ENCODE results near the gene FKBP9.
"Not testable (repeated sequence)": the region's sequence is repeated elsewhere in the genome, so short reads cannot be mapped to it uniquely, and the experiment has no call there.

Gene FKBP9

DNA sequence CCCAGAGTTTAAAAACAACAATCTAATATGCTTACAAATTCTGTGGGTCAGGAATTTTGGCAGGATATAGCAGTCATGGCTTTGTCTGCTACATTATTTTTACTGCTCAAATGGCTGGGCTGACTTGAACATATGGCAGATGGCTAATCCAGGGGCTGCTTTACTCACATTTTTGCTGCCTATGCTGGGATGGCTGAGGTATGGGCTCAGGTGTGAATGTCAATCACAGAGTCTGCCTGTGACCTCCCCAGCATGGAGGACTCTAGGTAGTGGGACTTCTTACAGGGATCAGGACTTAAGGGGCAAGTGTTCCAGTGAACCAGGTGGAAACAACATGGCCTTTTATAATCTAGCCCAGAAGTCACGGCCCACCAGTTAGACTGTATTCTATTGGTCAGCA lies 4.4 kb upstream of the FKBP9 start:
- H3K4me3 ChIP-seq (ENCODE audit: low read depth, low read length): no peak overlapping the region

GRCh38 chr7:32958046-32959025 lies 1.1 kb downstream of the FKBP9 start:
- peak overlapping the region; percentile 63 for H3K4me3 ChIP-seq (ENCODE audit: low read depth, low read length)

DNA sequence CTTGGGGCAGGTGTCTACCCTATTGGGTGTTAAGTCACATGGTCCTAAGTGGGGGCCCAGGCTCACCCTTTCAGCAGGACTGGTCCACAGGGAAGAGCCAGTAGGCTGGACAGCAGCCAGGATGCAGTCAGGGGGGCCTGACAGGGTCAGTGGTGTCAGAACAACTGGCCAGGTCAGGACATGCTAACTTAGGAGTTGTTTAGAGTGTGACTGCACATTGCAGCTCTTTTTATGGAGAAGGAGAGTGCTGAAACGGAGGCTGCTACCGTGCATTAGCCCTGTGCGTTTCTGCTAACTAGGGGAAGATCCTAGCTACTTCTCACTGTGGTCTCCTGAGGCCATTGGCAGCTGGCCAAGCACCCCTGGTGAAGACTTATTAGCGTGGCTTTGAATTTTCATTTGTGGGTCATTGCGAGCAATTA lies 6.7 kb downstream of the FKBP9 start:
- H3K4me3 ChIP-seq (ENCODE audit: low read depth, low read length): not testable (repeated sequence)

DNA sequence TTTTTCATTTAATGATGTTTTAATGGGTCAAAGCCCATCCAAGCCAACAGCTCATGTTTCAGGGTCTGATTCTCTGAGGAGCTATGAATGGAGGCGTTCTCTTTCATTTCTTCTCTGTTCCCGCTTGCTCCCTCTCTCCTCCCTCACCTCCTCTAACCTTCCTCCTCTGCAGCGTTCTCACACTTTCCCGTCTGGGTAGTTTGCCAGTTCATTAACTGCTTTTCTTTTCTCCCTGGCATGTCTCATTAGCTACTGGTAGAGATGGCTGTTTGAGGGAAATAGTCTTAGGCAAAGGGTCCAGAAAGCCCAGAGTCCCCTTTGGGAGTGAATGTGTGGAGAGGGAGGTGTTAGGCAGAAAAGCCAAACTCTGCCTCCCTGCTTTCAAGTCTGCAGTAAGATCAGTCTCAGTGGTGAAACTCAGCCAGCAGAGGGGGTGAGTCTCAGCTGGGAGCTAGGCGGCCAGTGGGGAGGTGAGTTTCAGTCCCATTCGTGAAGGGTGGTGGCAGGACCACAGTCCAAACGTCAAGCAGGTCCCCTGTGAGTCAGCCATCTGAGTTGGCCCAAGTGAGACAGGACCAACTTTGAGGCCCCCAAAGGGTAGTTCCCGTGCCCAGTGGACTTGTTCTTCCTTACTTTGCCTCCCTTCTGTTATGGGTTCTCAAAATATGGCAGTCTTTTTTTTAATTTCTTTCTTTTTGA lies 7.4 kb downstream of the FKBP9 start:
- not testable (repeated sequence) for H3K4me3 ChIP-seq (ENCODE audit: low read depth, low read length)

DNA sequence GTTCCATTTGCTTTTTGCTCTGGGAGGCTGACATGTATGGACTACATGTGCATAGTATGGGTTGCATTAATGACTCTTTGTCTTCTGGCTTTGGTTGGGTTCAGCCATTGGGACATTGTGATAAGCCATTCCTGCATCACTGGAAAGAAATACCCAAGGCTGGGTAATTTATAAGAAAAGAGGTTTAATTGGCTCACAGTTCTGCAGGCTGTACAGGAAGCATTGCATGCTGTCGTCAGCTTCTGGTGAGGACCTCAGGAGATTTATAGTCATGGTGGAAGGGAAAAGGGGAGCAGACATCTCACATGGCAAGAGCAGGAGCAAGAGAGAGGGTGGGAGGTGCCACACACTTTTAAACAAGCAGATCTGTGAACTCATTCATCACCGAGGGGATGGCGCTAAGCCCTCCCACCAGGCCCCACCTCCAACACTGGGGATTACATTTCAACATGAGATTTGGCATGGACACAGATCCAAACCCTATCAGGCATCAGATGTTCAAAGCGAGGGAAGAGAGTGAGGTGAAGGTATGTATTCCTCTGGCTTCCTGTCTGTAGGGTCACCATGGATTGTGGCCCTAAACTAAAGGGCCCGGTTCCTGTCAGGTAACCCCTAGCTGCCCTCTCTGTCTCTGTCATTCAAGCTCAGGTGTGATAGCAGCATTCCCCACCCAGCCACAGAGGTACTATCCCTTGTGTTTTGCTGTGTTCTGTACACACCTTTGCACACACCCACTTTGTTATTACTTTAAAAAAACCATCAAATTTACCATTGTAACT lies 9.4 kb downstream of the FKBP9 start:
- H3K4me3 ChIP-seq (ENCODE audit: low read depth, low read length): not testable (repeated sequence)

GRCh38 chr7:32967268-32967582 lies 10.0 kb downstream of the FKBP9 start:
- not testable (repeated sequence) for H3K4me3 ChIP-seq (ENCODE audit: low read depth, low read length)

- not testable (repeated sequence) for H3K4me3 ChIP-seq (ENCODE audit: low read depth, low read length)
These were observed 14.7 kb downstream of the FKBP9 start for GRCh38 chr7:32971967-32972366.

GRCh38 chr7:32977159-32977558 lies 19.9 kb downstream of the FKBP9 start:
- H3K4me3 ChIP-seq (ENCODE audit: low read depth, low read length): not testable (repeated sequence)

- not testable (repeated sequence) for H3K4me3 ChIP-seq (ENCODE audit: low read depth, low read length)
These were observed 22.0 kb downstream of the FKBP9 start for GRCh38 chr7:32979246-32979645.

DNA sequence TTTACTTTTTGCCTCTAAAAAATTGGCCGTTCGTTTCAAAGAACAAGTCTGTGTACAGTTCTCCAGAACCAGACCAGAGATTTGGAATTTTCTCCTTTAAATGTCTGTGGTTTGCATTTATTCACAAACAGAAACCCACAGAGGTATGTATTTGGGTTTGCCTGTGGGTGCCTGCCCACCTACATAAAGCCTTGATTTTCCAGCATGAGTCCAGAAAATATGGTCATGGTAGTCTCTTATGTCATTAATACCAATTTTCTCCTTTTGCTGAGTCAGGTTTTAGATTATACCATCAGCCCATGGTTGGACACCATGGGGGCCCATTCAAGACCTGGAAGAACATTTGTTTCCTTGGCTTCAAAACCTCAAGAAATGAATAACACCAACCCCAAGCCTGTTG lies 22.7 kb downstream of the FKBP9 start:
- H3K4me3 ChIP-seq (ENCODE audit: low read depth, low read length): not testable (repeated sequence)

- H3K4me3 ChIP-seq (ENCODE audit: low read depth, low read length): not testable (repeated sequence)
These were observed 30.9 kb downstream of the FKBP9 start for GRCh38 chr7:32988148-32988547.

GRCh38 chr7:32991068-32991585 lies 33.9 kb downstream of the FKBP9 start:
- H3K4me3 ChIP-seq (ENCODE audit: low read depth, low read length): not testable (repeated sequence)

- H3K4me3 ChIP-seq (ENCODE audit: low read depth, low read length): not testable (repeated sequence)
These were observed 34.9 kb downstream of the FKBP9 start for GRCh38 chr7:32991975-32992700.

DNA sequence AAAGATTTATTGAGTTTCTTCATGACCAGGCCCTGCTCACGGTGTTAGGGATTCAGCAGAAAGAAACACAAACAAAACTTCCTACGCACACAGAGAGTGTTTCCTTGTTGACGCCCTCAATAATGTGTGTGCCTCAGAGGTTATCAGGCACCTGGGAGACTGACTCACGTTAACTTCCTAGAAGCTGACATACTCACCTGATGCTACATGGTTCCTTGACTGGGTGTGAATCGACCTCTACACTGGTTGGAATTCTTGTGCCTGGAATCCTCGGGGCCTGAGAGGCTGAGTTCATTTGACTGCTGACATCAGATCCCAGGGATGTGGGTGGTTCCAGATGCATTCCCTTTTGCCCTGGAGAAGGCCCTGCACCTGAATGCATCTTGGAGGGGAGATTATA lies 35.5 kb downstream of the FKBP9 start:
- H3K4me3 ChIP-seq (ENCODE audit: low read depth, low read length): not testable (repeated sequence)

DNA sequence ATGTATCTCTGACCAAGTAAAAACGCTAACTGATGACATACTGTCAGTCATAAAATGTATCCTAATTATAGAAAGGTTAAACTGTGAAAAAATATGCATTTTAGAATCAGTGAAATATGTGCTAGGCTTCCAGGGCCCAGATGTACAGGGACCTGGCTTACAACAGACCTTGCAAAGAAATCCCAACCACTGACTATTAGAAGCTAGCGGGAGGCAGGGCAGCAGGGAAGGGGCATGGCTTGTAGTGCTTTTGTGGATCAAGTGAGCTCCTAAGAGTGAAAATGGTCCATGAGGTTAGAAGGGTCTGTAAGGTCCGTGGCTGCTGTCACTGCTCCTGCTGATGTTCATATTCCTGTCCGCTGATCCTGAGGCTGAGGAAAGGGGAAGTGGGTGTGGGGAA lies 40.7 kb downstream of the FKBP9 start:
- not testable (repeated sequence) for H3K4me3 ChIP-seq (ENCODE audit: low read depth, low read length)

DNA sequence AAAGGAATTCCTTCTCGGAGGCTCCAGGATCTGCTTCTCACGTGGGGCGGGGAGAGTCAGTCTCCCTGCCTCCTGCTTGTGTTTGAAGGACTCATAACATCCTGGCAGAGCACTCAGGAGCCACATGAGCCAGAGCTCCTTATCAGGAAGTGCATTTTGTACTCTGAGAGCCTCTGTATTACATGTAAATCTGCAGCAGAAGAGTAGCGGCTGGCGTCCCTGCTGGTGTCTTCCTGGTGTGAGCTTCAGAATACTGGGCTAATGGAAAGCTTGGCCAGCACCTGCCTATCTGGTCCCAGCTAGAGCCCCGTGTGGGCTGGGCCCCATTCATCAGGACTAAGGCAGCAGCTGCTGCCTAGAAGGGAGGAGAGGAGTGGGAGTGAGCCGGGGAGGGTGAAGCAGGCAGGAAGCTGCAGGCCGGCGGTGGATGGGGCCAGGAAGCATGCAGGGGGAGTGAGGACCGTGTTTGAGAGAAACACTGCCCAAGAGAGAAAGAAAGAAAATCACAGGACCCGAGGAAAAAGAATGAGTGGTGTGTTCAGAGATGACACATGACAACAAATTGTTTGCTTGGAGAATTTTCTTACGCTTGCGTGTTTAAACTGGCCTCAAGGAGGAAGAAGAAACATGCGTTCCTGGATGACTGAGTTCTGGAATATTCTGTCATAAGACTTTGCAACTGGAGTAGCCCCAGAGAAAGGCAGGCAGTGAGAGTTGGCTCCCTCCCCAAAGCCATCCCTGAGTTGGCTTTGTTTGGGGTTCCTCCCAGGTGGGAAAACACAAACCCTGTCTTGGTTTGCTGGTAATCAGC lies 41.3 kb downstream of the FKBP9 start:
- not testable (repeated sequence) for H3K4me3 ChIP-seq (ENCODE audit: low read depth, low read length)

- not testable (repeated sequence) for H3K4me3 ChIP-seq (ENCODE audit: low read depth, low read length)
These were observed 42.1 kb downstream of the FKBP9 start for GRCh38 chr7:32999380-32999779.

GRCh38 chr7:33003111-33003510 lies 45.9 kb downstream of the FKBP9 start:
- not testable (repeated sequence) for H3K4me3 ChIP-seq (ENCODE audit: low read depth, low read length)

GRCh38 chr7:33004104-33004616 lies 46.9 kb downstream of the FKBP9 start:
- not testable (repeated sequence) for H3K4me3 ChIP-seq (ENCODE audit: low read depth, low read length)

- not testable (repeated sequence) for H3K4me3 ChIP-seq (ENCODE audit: low read depth, low read length)
These were observed 48.0 kb downstream of the FKBP9 start for GRCh38 chr7:33005193-33005592.
